ENCODE results near the gene HTR3D. TPM values are rescaled to one million over a fixed set of nuclear protein-coding genes. Genes with fewer than 3 reads are reported as not detected.
A peak's percentile ranks its signal among the peaks of the same experiment; 100 is the strongest.
"Not testable (repeated sequence)": the region's sequence is repeated elsewhere in the genome, so short reads cannot be mapped to it uniquely, and the experiment has no call there.

Gene HTR3D
- total RNA-seq, 4 donors from 2014 or later: not detected

- ATAC-seq (ENCODE audit: low FRiP score) (peak; percentile 45), DNase-seq (ENCODE audit: low spot score) (peak; percentile 25)
- no peak for TF ChIP-seq CTCF (IDR thresholded peaks at IDR 0.05)
Measured at GRCh38 chr3:184005941-184006507, 25.5 kb upstream of the HTR3D start.

GRCh38 chr3:184007143-184007813, 24.3 kb upstream of the HTR3D start:
- not testable (repeated sequence) for DNase-seq (ENCODE audit: low spot score); ATAC-seq (ENCODE audit: low FRiP score)

- no peak for DNase-seq (ENCODE audit: low spot score)
- no peak for TF ChIP-seq CTCF (IDR thresholded peaks at IDR 0.05)
- no peak for ATAC-seq (ENCODE audit: low FRiP score)
Measured at GRCh38 chr3:184008161-184008560, 23.4 kb upstream of the HTR3D start.

- no peak for TF ChIP-seq CTCF (IDR thresholded peaks at IDR 0.05)
- no peak for ATAC-seq (ENCODE audit: low FRiP score)
- DNase-seq (ENCODE audit: low spot score): no peak
Measured at GRCh38 chr3:184011230-184011876, 20.2 kb upstream of the HTR3D start.

- no peak for DNase-seq (ENCODE audit: low spot score)
- no peak for ATAC-seq (ENCODE audit: low FRiP score)
- TF ChIP-seq CTCF (IDR thresholded peaks at IDR 0.05): no peak
Measured at GRCh38 chr3:184011937-184012889, 19.3 kb upstream of the HTR3D start.

- DNase-seq (ENCODE audit: low spot score): no peak
- no peak for ATAC-seq (ENCODE audit: low FRiP score)
- TF ChIP-seq CTCF (IDR thresholded peaks at IDR 0.05): no peak
Measured at GRCh38 chr3:184015381-184016019, 16.0 kb upstream of the HTR3D start.
